Heart right ventricle (tissue), 16 donors: ENCODE results near the gene TAGLN3. TPM values are rescaled to one million over a fixed set of nuclear protein-coding genes. Genes with fewer than 3 reads are reported as not detected.

Experiments used
- ATAC-seq, 8 donors: fragments of 200-7000 bp; cut with Tn5 transposase; one replicate each; pipeline ENCODE4 v1.9.1; 2020; ENCODE audit warnings: mild to moderate bottlenecking in 8 of 8, moderate library complexity in 8 of 8, moderate number of reproducible peaks in 1 of 8
- DNase-seq, 2 donors: peaks; one replicate each; pipeline ENCODE4 v3.0.0-alpha.2; 2020
- H3K27ac ChIP-seq, 10 donors: fragments of 200-600 bp; sonication (generic) in 2 of 10; one replicate each; pipeline versions ENCODE4 v1.5.0 to v1.8.0; 2020 to 2022; ENCODE audit warnings: mild to moderate bottlenecking in 3 of 10
- H3K27me3 ChIP-seq, 7 donors: fragments of 200-600 bp; one replicate each; pipeline ENCODE4 v1.8.0; 2021 to 2022; ENCODE audit warnings: mild to moderate bottlenecking in 2 of 7
- H3K36me3 ChIP-seq, 9 donors: fragments of 200-600 bp; sonication (generic) in 1 of 9; one replicate each; pipeline versions ENCODE4 v1.5.0 to v1.8.0; 2020 to 2022; ENCODE audit warnings: mild to moderate bottlenecking in 2 of 9
- H3K4me1 ChIP-seq, 9 donors: fragments of 200-600 bp; sonication (generic) in 1 of 9; one replicate each; pipeline versions ENCODE4 v1.5.0 to v1.8.0; 2020 to 2022; ENCODE audit warnings: mild to moderate bottlenecking in 4 of 9
- H3K4me3 ChIP-seq, 10 donors: fragments of 200-600 bp; sonication (generic) in 2 of 10; one replicate each; pipeline versions ENCODE4 v1.5.0 to v1.8.0; 2020 to 2022; ENCODE audit warnings: mild to moderate bottlenecking in 7 of 10, moderate library complexity in 2 of 10
- H3K9me3 ChIP-seq, 11 donors: fragments of 200-600 bp in 10 of 11; sonication (generic) in 2 of 11; one replicate each; pipeline versions ENCODE4 v1.5.0 to v1.8.0; 2013 to 2022; ENCODE audit warnings: mild to moderate bottlenecking in 2 of 11, control low read depth in 1 of 11, moderate library complexity in 1 of 11
- CTCF ChIP-seq, 9 donors: fragments of 200-600 bp; sonication (generic) in 2 of 9; IDR thresholded peaks; one replicate each; pipeline versions ENCODE4 v1.5.0 to v1.8.0; 2021 to 2022; ENCODE audit warnings: antibody characterized with exemption in 9 of 9, mild to moderate bottlenecking in 5 of 9, moderate library complexity in 1 of 9
- WGBS, 2 donors: extraction: QIAGEN DNeasy Blood & Tissue Kit; methylation state at CpG; one replicate each; pipeline ENCODE4 v1.1.7; 2013; ENCODE audit warnings: inconsistent platforms in 1 of 2; 5-methylcytosine and 5-hydroxymethylcytosine counted together
- intact Hi-C, 10 donors: fragments of 100-400 bp; cut with DNase I; formaldehyde crosslinking; loops; one replicate each; pipeline versions ENCODE4 v1.11.1 to v1.14.2; 2022
- polyA plus RNA-seq, 2 donors: library from polyadenylated mRNA; stranded (reverse); fragments of 200-250 nt; gene quantifications; one replicate each; pipeline ENCODE4 v1.2.3, GENCODE V29; 2013
- total RNA-seq, 10 donors: library from RNA; stranded (reverse); fragmentation: NEBNext Ultra II Directional in 3 of 10; extraction: Animal tissue kit (Norgen Biotek cat#: 25700) in 3 of 10; gene quantifications; one replicate each; pipeline versions ENCODE4 v1.2.1 to v1.2.4, GENCODE V29; 2021 to 2023
- donor health status: Arrhythmogenic right ventricular cardiomyopathy.
- donor health status: ischemic (EF 13 %, LVEDD 7.1; RV severe dilation, severe dysfunction).
- donor health status: healthy with polysubstance abuse.
- donor health status: DM: no; HTN: yes; CAD: no.
- donor health status: DM: no; HTN: no; CAD: no.
- donor health status: ischemic (EF 25% LVEDD 6.9; RV normal size, moderate dysfunction).
- donor health status: ischemic (EF 25% LVEDD 5.7; RV mildly dilated, moderate dysfunction).
- donor health status: healthy.
- donor health status: DM: yes; HTN: yes; CAD: no.
- donor health status: Ischemic cardiomyopathy.
- donor health status: ischemic (EF 35%, LVEDD 5.7; RV mildly dilated, moderate dysfunction).
- donor health status: nonischemic (EF 11% LVEDD 7.7; RV severe dilation, severe dysfunction).
- donor health status: DM: yes; HTN: yes; CAD: no.
- donor health status: PGD.
- donor health status: ischemic (EF 29% LVEDD 5.4; RV normal size, mild dysfunction).
- donor health status: nonischemic (EF 23%, LVEDD 6.1; RV moderate dilation, normal function).

TAGLN3 gene
- total and polyA plus RNA-seq, 12 donors: 0.10 to 1.1 (median 0.58) TPM; not detected in 3

DNA sequence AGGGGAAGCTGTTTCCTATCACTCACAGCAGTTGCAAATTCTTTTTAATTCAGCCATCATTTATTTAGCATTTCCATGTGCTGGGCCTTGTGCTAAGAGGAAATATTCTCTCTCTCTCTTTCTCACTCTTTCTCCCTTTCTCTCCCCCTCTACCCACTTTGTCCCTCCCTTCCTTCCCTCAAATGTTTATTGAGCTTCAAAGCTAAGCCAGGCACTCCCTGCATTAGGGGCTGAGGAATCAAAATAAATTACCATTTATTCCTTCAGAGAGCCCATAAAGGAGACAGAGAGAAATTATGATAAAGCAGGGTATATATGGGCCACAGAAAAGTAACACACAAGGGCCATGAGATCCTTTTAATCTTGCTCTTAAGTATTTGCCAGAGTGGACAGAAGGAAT lies 42.6 kb downstream of the TAGLN3 start:
- no peaks in the 10 kb centered on the region for H3K36me3 ChIP-seq
- DNase-seq (no peak), ATAC-seq (no peak)
- no peak for TF ChIP-seq CTCF (IDR thresholded peaks at IDR 0.05)
- H3K4me1 ChIP-seq: peaks cover 0 to 9% (median 0%) of the 10 kb centered on the region in 9 donors
- no peak overlapping the region for H3K4me3 ChIP-seq
- H3K9me3 ChIP-seq: no peaks in the 10 kb centered on the region
- H3K27me3 ChIP-seq: no peaks in the 10 kb centered on the region
- intact Hi-C loops: loop anchor here in 4 of 10 donors (5.0 to 10.0 kb wide), 4 partner anchors 47 to 377 kb away; partner anchors contain the start of gene TAGLN3 (in 1 of the 4)
- no peak overlapping the region for H3K27ac ChIP-seq

DNA sequence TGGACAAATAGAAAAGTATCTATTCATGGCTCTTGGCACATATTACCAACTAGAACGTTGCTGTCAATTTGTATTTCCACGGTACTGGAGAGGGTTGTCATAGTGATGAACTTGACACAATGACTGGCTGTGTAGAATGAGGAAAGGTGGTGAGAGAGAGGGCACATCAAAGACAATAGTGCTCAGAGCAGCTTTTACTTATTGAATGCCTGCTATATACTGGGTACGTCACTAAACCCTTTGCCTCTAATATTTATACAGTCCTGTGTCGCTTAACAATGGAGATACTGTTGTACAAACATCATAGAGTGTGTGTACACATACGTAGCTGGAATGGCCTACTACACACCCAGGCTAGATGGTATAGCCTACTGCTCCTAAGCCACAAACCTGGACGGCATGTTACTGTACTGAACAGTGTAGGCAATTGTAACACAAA lies 44.1 kb downstream of the TAGLN3 start:
- no peak overlapping the region for H3K27ac ChIP-seq
- peaks cover 0 to 9% (median 0%) of the 10 kb centered on the region in 9 donors for H3K4me1 ChIP-seq
- DNase-seq (no peak), ATAC-seq (peak in 6 of 8 donors; percentile 20 to 46 (median 36))
- H3K27me3 ChIP-seq: no peaks in the 10 kb centered on the region
- no peak for TF ChIP-seq CTCF (IDR thresholded peaks at IDR 0.05)
- H3K36me3 ChIP-seq: no peaks in the 10 kb centered on the region
- intact Hi-C loops: loop anchor here in 7 of 10 donors (2.0 to 10.0 kb wide), 7 partner anchors 48 to 378 kb away; partner anchors contain the start of gene TAGLN3 (in 1 of the 7)
- H3K4me3 ChIP-seq: no peak overlapping the region
- WGBS, 2 donors: 62 to 72% methylated on average over 6 of the region's 6 CpGs
- no peaks in the 10 kb centered on the region for H3K9me3 ChIP-seq

GRCh38 chr3:112043621-112044201 lies 45.0 kb downstream of the TAGLN3 start:
- peak; percentile 71 to 93 (median 87) for TF ChIP-seq CTCF (IDR thresholded peaks at IDR 0.05)
- Histone ChIP-seq H3K9me3 (no peaks in the 10 kb centered on the region), H3K27me3 (no peaks in the 10 kb centered on the region), H3K27ac (no peak overlapping the region), H3K4me3 (peak overlapping the region in 3 of 10 donors; percentile 5 to 25 (median 11)), H3K36me3 (no peaks in the 10 kb centered on the region), H3K4me1 (peaks cover 0 to 9% (median 0%) of the 10 kb centered on the region in 9 donors)
- intact Hi-C loops: loop anchor here in 7 of 10 donors (2.0 to 10.0 kb wide), 7 partner anchors 49 to 379 kb away; partner anchors contain the start of gene TAGLN3 (in 1 of the 7)
- ATAC-seq (peak; percentile 84 to 95 (median 93)), DNase-seq (peak in 1 of 2 donors; percentile 46)
- WGBS, 2 donors: 10 to 11% methylated on average over 7 of the region's 7 CpGs

DNA sequence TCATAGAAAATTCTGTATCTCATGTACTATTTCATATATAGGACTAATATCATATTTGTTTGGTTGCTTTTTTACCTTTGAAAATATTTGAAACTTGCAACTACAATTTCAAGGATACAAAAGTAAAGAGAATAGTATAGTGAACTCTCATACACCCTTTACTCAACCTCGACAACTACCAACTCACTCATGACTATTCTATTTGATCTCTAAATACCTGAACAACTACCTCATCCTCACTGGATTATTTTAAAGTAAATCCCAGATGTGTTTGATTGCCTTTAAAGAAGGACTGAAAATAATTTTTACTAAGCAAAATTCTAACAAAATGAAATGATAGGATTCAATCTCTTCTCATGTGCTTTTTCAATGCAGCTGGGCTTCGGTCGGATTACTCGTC lies 47.9 kb downstream of the TAGLN3 start:
- H3K4me1 ChIP-seq: peaks cover 0 to 9% (median 0%) of the 10 kb centered on the region in 9 donors
- H3K27ac ChIP-seq: no peak overlapping the region
- ATAC-seq (no peak), DNase-seq (no peak)
- peaks cover 0 to under 1% (median 0%) of the 10 kb centered on the region in 7 donors for H3K27me3 ChIP-seq
- TF ChIP-seq CTCF (IDR thresholded peaks at IDR 0.05): no peak
- no peak overlapping the region for H3K4me3 ChIP-seq
- H3K36me3 ChIP-seq: no peaks in the 10 kb centered on the region
- intact Hi-C loops: loop anchor here in 3 of 10 donors (10.0 kb wide), 3 partner anchors 52 to 382 kb away; partner anchors contain the start of gene TAGLN3 (in 1 of the 3)
- no peaks in the 10 kb centered on the region for H3K9me3 ChIP-seq
- 70 to 83% methylated on average over 4 of the region's 4 CpGs for WGBS, 2 donors
